GM12891 (cell line): ENCODE results near the gene SYTL4.

Experiments used
- PAX5 ChIP-seq: IDR thresholded peaks from 2 replicates; pipeline ENCODE4 v1.6.1; 2011; ENCODE audit warnings: low read length, moderate library complexity, mild to moderate bottlenecking; ENCODE audit not compliant: insufficient read depth, severe bottlenecking
- POLR2A ChIP-seq: IDR thresholded peaks from 2 replicates; pipeline ENCODE4 v1.6.1; 2011; ENCODE audit warnings: low read depth, low read length, control low read depth
- POLR2AphosphoS5 ChIP-seq: IDR thresholded peaks from 2 replicates; pipeline ENCODE4 v1.6.1; 2011; ENCODE audit warnings: low read depth, low read length, control low read depth
- POU2F2 ChIP-seq: IDR thresholded peaks from 2 replicates; pipeline ENCODE4 v1.6.1; 2011; ENCODE audit warnings: low read depth, mild to moderate bottlenecking, control low read depth, low read length, moderate library complexity
- SPI1 ChIP-seq: IDR thresholded peaks from 2 replicates; pipeline ENCODE4 v1.6.1; 2011; ENCODE audit warnings: low read depth, low read length, control low read depth
- TAF1 ChIP-seq: IDR thresholded peaks from 2 replicates; pipeline ENCODE4 v1.6.1; 2011; ENCODE audit warnings: low read depth, low read length, control low read depth

DNA sequence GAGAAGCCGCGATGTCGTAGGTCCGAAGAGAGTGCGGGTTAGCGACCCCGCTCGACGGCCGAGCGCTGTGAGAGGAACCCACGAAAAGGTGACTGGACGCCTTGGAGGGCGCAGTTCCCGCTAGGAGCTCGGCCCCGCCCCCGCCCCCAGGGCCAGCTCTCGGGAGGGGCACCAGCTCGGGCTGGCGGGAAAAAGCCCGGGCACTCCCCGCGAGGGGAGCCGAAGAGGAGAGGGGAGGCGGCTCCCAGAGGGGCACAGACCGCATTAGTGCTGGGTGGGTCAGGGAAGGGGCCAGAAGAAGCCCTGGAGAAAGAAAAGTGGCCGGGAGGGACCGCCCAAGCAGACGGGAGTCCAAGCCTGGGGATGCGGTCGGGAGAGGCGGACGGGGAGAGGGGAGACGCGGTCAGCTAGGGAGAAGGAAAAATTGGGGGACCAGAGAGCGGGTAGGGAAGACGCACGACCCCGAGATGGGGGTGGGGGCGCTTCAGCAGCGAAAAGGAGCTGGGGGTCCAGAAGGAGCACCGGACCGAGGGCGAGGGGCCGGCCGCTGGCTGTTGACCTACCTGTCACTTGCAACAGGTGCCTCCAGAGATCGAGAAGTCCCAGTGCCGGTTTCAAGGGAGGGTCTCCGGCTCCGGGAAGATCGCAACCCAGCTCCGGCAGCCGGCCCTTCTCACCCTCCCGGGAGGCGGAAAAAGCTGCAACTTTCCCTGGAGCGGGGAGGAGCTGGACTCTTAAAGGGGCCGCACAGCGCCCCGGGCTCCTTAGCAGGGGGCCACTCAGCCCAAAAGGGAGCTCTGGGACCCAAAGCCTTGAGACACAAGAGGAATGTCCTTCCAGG lies at the start of gene SYTL4:
- TF ChIP-seq TAF1 (no peak), POLR2A (no peak), POLR2AphosphoS5 (no peak), PAX5 (no peak), SPI1 (no peak), POU2F2 (no peak)
